DND-41 (cell line): ENCODE results near the gene PPARGC1A.

Experiments used
- ATAC-seq: fragments of 200-7000 bp; cut with Tn5 transposase; 3 replicates; pipeline ENCODE4 v1.9.1; 2021; ENCODE audit warnings: low read depth; ENCODE audit not compliant: insufficient read depth
- DNase-seq: peaks from one replicate; pipeline ENCODE4 v3.0.0-alpha.2; 2020
- H2AFZ ChIP-seq: 2 replicates; pipeline ENCODE4 v1.6.0; 2012; ENCODE audit warnings: low read depth, low read length
- H3K27ac ChIP-seq: 2 replicates; pipeline ENCODE4 v1.5.1; 2012; ENCODE audit warnings: low read length, inconsistent platforms
- H3K27me3 ChIP-seq: fragments of 200-600 bp; sonication (generic); 2 replicates; pipeline ENCODE4 v1.6.0; 2012; ENCODE audit warnings: low read length, mild to moderate bottlenecking, inconsistent platforms; ENCODE audit not compliant: insufficient read depth, poor library complexity
- H3K36me3 ChIP-seq: 2 replicates; pipeline ENCODE4 v1.5.1; 2012; ENCODE audit warnings: low read length, inconsistent platforms; ENCODE audit not compliant: insufficient read depth
- H3K4me1 ChIP-seq: 2 replicates; pipeline ENCODE4 v1.5.1; 2012; ENCODE audit warnings: mild to moderate bottlenecking, low read length; ENCODE audit not compliant: insufficient read depth
- H3K4me2 ChIP-seq: 2 replicates; pipeline ENCODE4 v1.6.0; 2012; ENCODE audit warnings: mild to moderate bottlenecking, moderate library complexity, low read length, inconsistent platforms; ENCODE audit not compliant: insufficient read depth
- H3K4me3 ChIP-seq, 2 experiments: fragments of 200-600 bp in 1 of 2; shearing (Covaris generic) in 1 of 2; 2 replicates each; pipeline ENCODE4 v1.5.1; 2012 to 2016; ENCODE audit warnings: inconsistent platforms in 2 of 2, low read length in 2 of 2, mild to moderate bottlenecking in 2 of 2, low read depth in 1 of 2, moderate library complexity in 1 of 2
- H3K79me2 ChIP-seq: 2 replicates; pipeline ENCODE4 v1.6.0; 2012; ENCODE audit warnings: low read length, inconsistent platforms; ENCODE audit not compliant: insufficient read depth
- H3K9ac ChIP-seq: 2 replicates; pipeline ENCODE4 v1.6.0; 2012; ENCODE audit warnings: low read depth, mild to moderate bottlenecking, inconsistent platforms, low read length, moderate library complexity
- H3K9me3 ChIP-seq: 2 replicates; pipeline ENCODE4 v1.5.1; 2012; ENCODE audit warnings: low read length, moderate library complexity, mild to moderate bottlenecking, inconsistent platforms; ENCODE audit not compliant: insufficient read depth, severe bottlenecking
- H4K20me1 ChIP-seq: 2 replicates; pipeline ENCODE4 v1.6.0; 2012; ENCODE audit warnings: low read length; ENCODE audit not compliant: insufficient read depth
- CTCF ChIP-seq: IDR thresholded peaks from 2 replicates; pipeline ENCODE4 v1.5.1; 2012; ENCODE audit warnings: borderline replicate concordance, low read length, moderate library complexity, mild to moderate bottlenecking; ENCODE audit not compliant: poor library complexity, severe bottlenecking; ENCODE audit errors: extremely low read depth
- EZH2 ChIP-seq: IDR thresholded peaks from 3 replicates; pipeline ENCODE4 v1.6.1; 2012; ENCODE audit warnings: borderline replicate concordance, low read depth, mild to moderate bottlenecking, moderate library complexity, low read length, inconsistent platforms; ENCODE audit not compliant: severe bottlenecking

The PPARGC1A gene

DNA sequence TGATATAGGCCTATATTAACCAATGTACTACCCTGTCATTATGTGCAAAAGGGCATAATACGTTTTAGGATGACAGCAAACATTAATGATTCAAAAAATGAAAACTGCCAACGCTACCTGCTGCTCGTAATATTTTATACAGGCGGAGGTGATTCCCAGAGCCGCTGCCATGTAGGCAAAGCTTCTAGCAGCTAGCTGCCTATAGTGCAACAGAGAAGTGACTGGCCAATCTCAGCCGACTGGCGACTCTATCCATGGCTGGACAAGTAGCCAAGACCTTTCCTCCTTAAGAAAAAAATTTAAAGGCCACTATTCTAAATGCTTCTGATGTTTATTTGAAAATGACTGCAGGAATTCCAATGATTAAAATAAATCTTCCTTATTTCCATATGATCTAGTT lies 1.9 kb downstream of the PPARGC1A start:
- no peak overlapping the region for H3K27ac ChIP-seq
- no peak overlapping the region for H3K4me2 ChIP-seq

GRCh38 chr4:23887173-23887572 lies 2.7 kb downstream of the PPARGC1A start:
- H3K4me1 ChIP-seq: no peaks in the 10 kb centered on the region
- no peak overlapping the region for H3K4me2 ChIP-seq
- no peaks in the 10 kb centered on the region for H3K27me3 ChIP-seq
- H3K79me2 ChIP-seq: no peaks in the 10 kb centered on the region
- H3K9ac ChIP-seq: no peak overlapping the region
- ATAC-seq (no peak), DNase-seq (no peak)
- no peak overlapping the region for H2AFZ ChIP-seq
- TF ChIP-seq EZH2 (no peak), CTCF (no peak)
- no peak overlapping the region for H3K27ac ChIP-seq
- no peaks in the 10 kb centered on the region for H3K9me3 ChIP-seq
- no peak overlapping the region for H3K4me3 ChIP-seq
- H4K20me1 ChIP-seq: no peaks in the 10 kb centered on the region
- H3K36me3 ChIP-seq: no peaks in the 10 kb centered on the region

More for the DNA sequence above, 1.9 kb downstream of the PPARGC1A start:
- no peak overlapping the region for H2AFZ ChIP-seq
- no peak overlapping the region for H3K4me3 ChIP-seq
- no peak for TF ChIP-seq CTCF
- no peak for TF ChIP-seq EZH2
- H3K9me3 ChIP-seq: no peaks in the 10 kb centered on the region
- no peaks in the 10 kb centered on the region for H3K4me1 ChIP-seq
- H3K27me3 ChIP-seq: no peaks in the 10 kb centered on the region
- DNase-seq: no peak
- no peaks in the 10 kb centered on the region for H4K20me1 ChIP-seq
- no peak overlapping the region for H3K9ac ChIP-seq
- no peaks in the 10 kb centered on the region for H3K79me2 ChIP-seq
- ATAC-seq: no peak
- H3K36me3 ChIP-seq: no peaks in the 10 kb centered on the region

GRCh38 chr4:23885943-23886590 lies 3.8 kb downstream of the PPARGC1A start:
- H3K4me3 ChIP-seq: no peak overlapping the region
- TF ChIP-seq EZH2 (no peak), CTCF (no peak)
- H3K4me1 ChIP-seq: no peaks in the 10 kb centered on the region
- no peaks in the 10 kb centered on the region for H4K20me1 ChIP-seq
- no peaks in the 10 kb centered on the region for H3K9me3 ChIP-seq
- ATAC-seq (no peak), DNase-seq (no peak)
- no peak overlapping the region for H3K27ac ChIP-seq
- H3K36me3 ChIP-seq: no peaks in the 10 kb centered on the region
- no peaks in the 10 kb centered on the region for H3K79me2 ChIP-seq
- no peak overlapping the region for H3K9ac ChIP-seq
- H3K27me3 ChIP-seq: no peaks in the 10 kb centered on the region
- H2AFZ ChIP-seq: no peak overlapping the region
- H3K4me2 ChIP-seq: no peak overlapping the region
